Naive thymus-derived CD8-positive, alpha-beta T cell (primary cell): ENCODE data around the gene NAT9. TPM values are rescaled to one million over a fixed set of nuclear protein-coding genes. Genes with fewer than 3 reads are reported as not detected.

Experiments
- ATAC-seq, 2 donors: fragments of 150-1000 bp; cut with Tn5 transposase in 1 of 2; sonication (Bioruptor Pico), chemical (Tn5 transposase) in 1 of 2; 1 replicate in 1 of 2; 2 replicates in 1 of 2; pipeline ENCODE4 v1.10.0; 2021; ENCODE audit warnings: mild to moderate bottlenecking in 2 of 2, moderate library complexity in 2 of 2
- POLR2A ChIA-PET: fragments of 350-600 bp; sonication (Branson Sonifier 250); formaldehyde crosslinking; loops from one replicate; lab custom pipeline; 2021; ENCODE audit warnings: antibody characterized with exemption; lab: Charles Lee
- DNase-seq, 10 donors: peaks; one replicate each; pipeline versions ENCODE4 v3.0.0 to v3.0.0-alpha.2; 2020 to 2022
- H3K27ac Mint-ChIP-seq, 10 donors: one replicate each; pipeline ENCODE4 v1.8.0; 2020 to 2022; ENCODE audit warnings: mild to moderate bottlenecking in 10 of 10, mixed read lengths in 10 of 10, moderate library complexity in 4 of 10, inconsistent platforms in 1 of 10
- H3K27me3 Mint-ChIP-seq, 5 donors: one replicate each; pipeline ENCODE4 v1.8.0; 2021 to 2022; ENCODE audit warnings: mixed read lengths in 5 of 5
- H3K36me3 Mint-ChIP-seq, 3 donors: one replicate each; pipeline ENCODE4 v1.8.0; 2020 to 2022; ENCODE audit warnings: mixed read lengths in 3 of 3, mild to moderate bottlenecking in 2 of 3, inconsistent platforms in 1 of 3
- H3K4me1 Mint-ChIP-seq, 4 donors: one replicate each; pipeline ENCODE4 v1.8.0; 2021 to 2022; ENCODE audit warnings: mixed read lengths in 4 of 4
- H3K4me3 Mint-ChIP-seq, 10 donors: one replicate each; pipeline ENCODE4 v1.8.0; 2020 to 2022; ENCODE audit warnings: mild to moderate bottlenecking in 10 of 10, mixed read lengths in 10 of 10, moderate library complexity in 6 of 10, inconsistent platforms in 1 of 10
- H3K9me3 Mint-ChIP-seq, 9 donors: one replicate each; pipeline ENCODE4 v1.8.0; 2020 to 2022; ENCODE audit warnings: mixed read lengths in 9 of 9, mild to moderate bottlenecking in 3 of 9, inconsistent platforms in 1 of 9, moderate library complexity in 1 of 9
- polyA plus RNA-seq, 3 donors: library from polyadenylated mRNA; unstranded; fragments of 300-500 nt; fragmentation: Illumina TruSeq; gene quantifications; one replicate each; pipeline ENCODE4 v1.2.3, GENCODE V29; 2021
- total RNA-seq, 8 experiments: library from RNA in 2 of 8; stranded (reverse) in 2 of 8; gene quantifications; one replicate each; pipeline ENCODE4 v1.2.3 and lab custom pipeline; 2021 to 2026

Gene NAT9
- total and polyA plus RNA-seq, 5 experiments from 2014 or later = 9.8 to 71.5 (median 28.3) TPM

DNA sequence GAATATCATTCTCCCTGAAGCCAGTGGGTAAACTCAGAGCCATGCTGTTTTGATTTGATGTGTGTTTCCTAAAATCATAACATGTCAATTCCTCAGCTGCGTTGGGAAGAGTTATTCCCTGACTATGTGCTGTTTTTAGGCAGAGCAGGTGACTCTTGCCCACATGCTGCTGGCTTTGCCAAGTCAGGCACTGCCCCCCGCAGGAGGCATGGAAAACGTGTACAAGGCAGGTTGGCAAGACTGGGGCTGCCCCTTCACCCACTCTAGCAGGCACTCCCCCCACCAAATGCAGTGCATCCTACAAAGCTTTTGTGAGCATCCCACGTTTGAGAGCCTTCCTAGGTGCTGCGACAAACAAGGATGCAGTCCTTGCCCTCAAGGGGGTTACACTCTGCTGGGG is 38.3 kb upstream of the NAT9 start:
- Mint-ChIP-seq H3K4me1 (peaks cover 0 to 8% (median 3%) of the 10 kb centered on the region in 4 donors), H3K36me3 (peaks cover 0 to 71% (median 8%) of the 10 kb centered on the region in 3 donors), H3K4me3 (no peak overlapping the region), H3K27ac (peak overlapping the region in 1 of 10 donors; percentile 8), H3K27me3 (no peaks in the 10 kb centered on the region), H3K9me3 (no peaks in the 10 kb centered on the region)
- POLR2A ChIA-PET = interaction anchor here (1.1 kb wide), 1 partner anchor 157 kb away, joined by 3 read pairs; no protein-coding TSS in a partner anchor
- ATAC-seq (no peak), DNase-seq (no peak)

DNA sequence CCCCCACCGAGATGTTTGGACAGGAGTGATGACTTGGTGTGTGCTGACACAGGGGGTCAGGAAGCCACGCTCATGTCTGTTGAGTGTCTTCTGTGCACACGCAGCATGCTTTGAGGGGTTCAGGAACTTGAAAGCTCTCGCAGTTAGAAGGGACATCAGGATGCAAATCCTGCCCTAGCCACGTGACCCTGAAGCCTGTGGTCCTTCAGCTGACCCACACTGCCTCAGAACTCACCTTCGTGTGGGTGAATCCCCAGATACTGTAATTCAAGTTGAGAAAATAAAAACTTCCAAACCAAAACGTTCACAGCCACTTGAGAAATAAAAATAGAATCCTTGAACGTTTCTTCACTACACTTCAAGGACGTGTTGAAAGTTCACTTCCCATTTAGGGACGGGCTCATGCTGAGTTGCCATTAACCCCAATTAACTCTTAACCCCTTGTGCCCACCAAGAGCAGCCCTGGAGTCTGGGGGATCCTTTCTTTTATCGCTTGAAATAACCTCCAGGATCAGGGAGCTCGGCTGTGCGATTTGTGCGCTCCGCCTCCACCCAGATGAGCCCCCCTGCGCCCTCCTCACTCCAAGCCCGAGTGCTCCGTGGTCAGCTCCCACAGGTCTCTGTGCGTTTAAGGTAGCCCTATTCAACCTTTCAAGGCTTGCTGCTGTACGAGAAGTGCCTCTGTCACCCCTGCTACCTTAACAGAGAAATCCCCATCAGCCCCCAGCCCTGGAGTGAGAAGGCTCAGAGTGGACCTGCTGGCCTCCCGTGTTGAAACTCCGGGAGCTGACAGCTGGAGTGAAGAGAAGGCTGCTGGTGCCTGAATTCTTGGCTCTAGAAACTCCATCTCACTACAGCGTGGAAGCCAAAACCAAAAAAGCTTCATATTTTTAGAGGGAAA is 36.2 kb upstream of the NAT9 start:
- Mint-ChIP-seq H3K27me3 (no peaks in the 10 kb centered on the region), H3K27ac (no peak overlapping the region), H3K36me3 (peaks cover 0 to 58% (median 4%) of the 10 kb centered on the region in 3 donors), H3K4me3 (no peak overlapping the region), H3K4me1 (peaks cover 0 to 10% (median 3%) of the 10 kb centered on the region in 4 donors), H3K9me3 (no peaks in the 10 kb centered on the region)
- no peak for DNase-seq
- ATAC-seq = no peak
- POLR2A ChIA-PET = no interaction called here

DNA sequence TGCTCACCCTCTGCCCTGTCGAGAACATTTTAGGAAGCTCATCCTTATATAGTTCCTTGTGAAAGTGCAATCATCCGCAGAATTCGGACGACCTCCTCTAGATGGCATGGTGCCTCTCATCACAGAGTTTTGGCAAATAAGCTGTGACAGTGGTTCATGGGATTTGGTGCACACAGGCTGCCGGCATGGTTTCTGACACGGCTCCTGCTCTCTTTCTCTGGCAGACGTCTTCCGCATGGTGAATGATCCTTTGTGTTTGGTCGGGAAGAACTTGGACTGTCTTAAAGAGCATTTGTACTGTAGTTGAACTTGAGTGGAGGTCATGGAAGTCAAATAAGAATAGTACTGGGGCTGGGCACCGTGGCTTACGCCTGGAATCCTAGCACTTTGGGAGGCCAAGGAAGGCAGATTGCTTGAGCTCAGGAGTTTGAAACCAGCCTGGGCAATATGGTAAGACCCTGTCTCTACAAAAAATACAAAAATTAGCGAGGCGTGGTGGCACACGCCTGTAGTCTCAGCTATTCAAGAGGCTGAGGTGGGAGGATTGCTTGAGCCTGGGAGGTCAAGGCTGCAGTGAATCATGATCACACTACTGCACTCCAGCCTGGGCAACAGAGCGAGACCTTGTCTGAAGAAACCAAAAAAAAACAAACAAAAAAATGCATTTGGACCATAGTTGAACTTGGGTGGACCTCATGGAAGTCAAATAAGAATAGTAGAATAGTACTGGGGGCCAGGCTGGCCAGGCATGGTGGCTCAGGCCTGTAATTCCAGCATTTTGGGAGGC is 34.7 kb upstream of the NAT9 start:
- Mint-ChIP-seq H3K27me3 (no peaks in the 10 kb centered on the region), H3K9me3 (no peaks in the 10 kb centered on the region), H3K27ac (no peak overlapping the region), H3K36me3 (peaks cover 0 to 49% (median 4%) of the 10 kb centered on the region in 3 donors), H3K4me1 (peaks cover 0 to 10% (median 2%) of the 10 kb centered on the region in 4 donors), H3K4me3 (no peak overlapping the region)
- DNase-seq (no peak), ATAC-seq (no peak)
- POLR2A ChIA-PET = no interaction called here

DNA sequence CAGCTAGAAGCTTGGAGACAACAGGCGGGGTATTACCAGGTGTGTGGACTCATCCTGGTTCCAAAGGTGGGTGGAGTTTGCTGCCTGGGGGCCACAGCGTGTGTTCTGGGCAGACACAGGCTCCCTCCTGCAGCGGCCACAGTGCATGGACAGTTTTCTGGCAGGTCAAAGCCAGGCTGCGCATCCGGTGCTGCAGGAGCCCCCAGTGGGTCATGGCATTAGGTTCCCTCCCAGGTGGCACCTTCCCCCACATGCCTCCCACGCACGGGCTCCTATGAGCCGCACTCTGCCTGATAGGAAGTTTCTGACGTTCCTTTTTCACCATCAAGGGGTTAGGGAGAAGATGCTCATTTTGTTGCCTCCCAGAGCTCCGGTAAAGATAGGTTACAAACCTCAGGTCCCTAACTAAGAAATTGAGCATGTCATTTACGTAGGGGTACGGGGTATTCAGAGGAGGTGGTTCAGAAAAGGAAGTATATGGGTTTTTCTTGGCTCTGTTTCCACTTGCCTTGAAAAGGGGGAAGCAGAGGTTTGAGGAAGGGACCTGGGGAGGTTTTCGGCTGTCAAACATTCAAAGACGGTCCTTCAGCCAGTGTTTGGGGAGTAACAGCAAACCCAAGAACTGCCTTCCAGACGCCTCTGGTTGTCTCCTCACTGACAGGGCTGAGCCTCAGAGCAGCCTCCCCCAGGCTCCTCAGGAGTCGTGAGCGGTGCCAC is 32.7 kb upstream of the NAT9 start:
- Mint-ChIP-seq H3K36me3 (peaks cover 3 to 53% (median 4%) of the 10 kb centered on the region in 3 donors), H3K4me1 (peaks cover 0 to 3% (median under 1%) of the 10 kb centered on the region in 4 donors), H3K4me3 (no peak overlapping the region), H3K27ac (no peak overlapping the region), H3K27me3 (no peaks in the 10 kb centered on the region), H3K9me3 (no peaks in the 10 kb centered on the region)
- POLR2A ChIA-PET = no interaction called here
- DNase-seq (no peak), ATAC-seq (no peak)

DNA sequence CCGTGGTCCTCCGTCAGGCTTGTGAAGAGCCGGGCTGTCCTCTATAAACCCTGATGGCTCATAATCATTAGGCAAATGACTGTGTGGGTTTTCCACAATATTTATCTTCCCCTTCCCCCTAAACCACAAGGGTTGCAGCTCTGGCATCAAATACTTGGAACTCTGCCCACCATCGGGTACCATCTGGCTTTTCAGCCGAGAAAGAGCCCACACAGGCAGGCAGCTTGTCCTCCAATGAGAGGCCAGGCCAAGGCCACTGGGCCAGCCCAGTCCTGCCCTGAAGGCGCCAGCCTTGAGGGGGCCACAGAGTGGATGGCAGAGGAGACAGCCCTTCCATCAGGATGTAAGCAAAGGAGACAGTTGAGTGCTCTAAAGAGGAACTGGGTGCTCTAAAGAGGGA is 31.8 kb upstream of the NAT9 start:
- POLR2A ChIA-PET = no interaction called here
- no peaks in the 10 kb centered on the region for H3K9me3 Mint-ChIP-seq

DNA sequence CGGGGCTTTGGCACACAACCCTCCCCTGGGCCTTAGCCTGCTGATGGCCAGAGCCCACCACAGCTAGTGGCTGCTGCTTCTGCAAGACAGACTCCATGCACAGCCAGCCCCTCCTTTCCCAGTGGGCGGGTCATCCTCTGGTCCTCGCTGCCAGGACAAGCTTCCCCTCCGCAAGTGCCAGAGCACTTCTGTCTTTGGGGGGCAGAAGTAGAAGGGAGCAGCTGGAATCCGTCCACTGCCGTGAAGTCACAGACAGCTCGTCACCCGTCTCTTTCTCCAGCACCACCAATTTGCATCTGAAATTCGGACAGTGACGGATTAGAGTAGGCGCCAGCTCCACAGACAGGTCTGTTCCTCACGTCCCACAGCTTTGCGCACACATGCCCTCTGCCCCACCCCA is 31.3 kb upstream of the NAT9 start:
- Mint-ChIP-seq H3K27ac (peak overlapping the region in 1 of 10 donors; percentile 52), H3K9me3 (no peaks in the 10 kb centered on the region), H3K27me3 (no peaks in the 10 kb centered on the region), H3K4me3 (no peak overlapping the region), H3K4me1 (peaks cover 0 to 3% (median under 1%) of the 10 kb centered on the region in 4 donors), H3K36me3 (peaks cover 4 to 50% (median 4%) of the 10 kb centered on the region in 3 donors)
- ATAC-seq = no peak
- POLR2A ChIA-PET = no interaction called here
- DNase-seq = no peak

More for the DNA sequence above, 31.8 kb upstream of the NAT9 start:
- no peak overlapping the region for H3K4me3 Mint-ChIP-seq
- H3K4me1 Mint-ChIP-seq = peaks cover 0 to 3% (median under 1%) of the 10 kb centered on the region in 4 donors
- no peak for ATAC-seq
- H3K27ac Mint-ChIP-seq = no peak overlapping the region
- H3K27me3 Mint-ChIP-seq = no peaks in the 10 kb centered on the region
- H3K36me3 Mint-ChIP-seq = peaks cover 4 to 51% (median 4%) of the 10 kb centered on the region in 3 donors
- DNase-seq = no peak

DNA sequence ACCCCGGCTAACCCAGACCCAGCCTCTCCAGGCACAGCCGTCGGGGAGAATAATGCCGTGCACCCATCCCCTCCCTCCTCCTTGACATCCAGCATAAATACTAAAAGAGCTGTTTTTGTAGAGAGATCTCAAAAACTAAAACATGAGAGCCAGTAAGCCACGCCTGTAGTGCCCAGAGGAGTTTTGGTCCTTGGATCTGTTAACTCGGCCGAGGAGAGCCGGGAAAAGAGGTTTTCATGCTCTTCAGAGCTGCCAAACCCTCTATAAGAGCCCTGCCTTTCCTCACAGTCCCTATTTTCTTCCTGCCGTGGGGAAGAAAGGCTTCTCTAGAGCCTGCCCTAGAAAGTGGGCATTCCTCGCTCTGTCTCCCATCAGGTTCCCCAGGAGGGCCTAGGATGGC is 30.2 kb upstream of the NAT9 start:
- Mint-ChIP-seq H3K27me3 (no peaks in the 10 kb centered on the region), H3K4me3 (no peak overlapping the region), H3K4me1 (peaks cover 0 to 3% (median under 1%) of the 10 kb centered on the region in 4 donors), H3K27ac (no peak overlapping the region), H3K36me3 (peaks cover 4 to 57% (median 4%) of the 10 kb centered on the region in 3 donors), H3K9me3 (no peaks in the 10 kb centered on the region)
- DNase-seq (no peak), ATAC-seq (no peak)
- POLR2A ChIA-PET = interaction anchor here (1.2 kb wide), 1 partner anchor 13 kb away, joined by 3 read pairs; no protein-coding TSS in a partner anchor

DNA sequence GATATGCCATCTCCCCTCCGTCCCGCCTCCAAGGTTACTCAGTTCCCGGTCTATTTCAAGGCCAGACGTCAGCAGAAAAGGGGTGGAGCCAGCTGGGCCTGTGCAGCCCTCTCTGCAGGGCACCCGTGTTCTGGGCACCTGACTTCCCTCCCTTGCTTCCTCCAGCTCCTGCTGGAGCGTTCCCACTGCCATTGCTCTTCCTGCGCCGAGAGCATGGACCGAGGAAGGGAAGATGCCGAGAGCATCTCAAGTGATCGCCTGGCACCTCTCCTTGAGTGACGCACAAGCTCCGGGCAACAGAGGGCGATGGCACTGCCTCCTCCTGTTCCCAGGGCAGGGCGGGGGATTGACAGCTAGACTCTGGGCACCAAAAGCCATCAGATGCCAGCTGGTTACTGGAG is 29.4 kb upstream of the NAT9 start:
- ATAC-seq = no peak

DNA sequence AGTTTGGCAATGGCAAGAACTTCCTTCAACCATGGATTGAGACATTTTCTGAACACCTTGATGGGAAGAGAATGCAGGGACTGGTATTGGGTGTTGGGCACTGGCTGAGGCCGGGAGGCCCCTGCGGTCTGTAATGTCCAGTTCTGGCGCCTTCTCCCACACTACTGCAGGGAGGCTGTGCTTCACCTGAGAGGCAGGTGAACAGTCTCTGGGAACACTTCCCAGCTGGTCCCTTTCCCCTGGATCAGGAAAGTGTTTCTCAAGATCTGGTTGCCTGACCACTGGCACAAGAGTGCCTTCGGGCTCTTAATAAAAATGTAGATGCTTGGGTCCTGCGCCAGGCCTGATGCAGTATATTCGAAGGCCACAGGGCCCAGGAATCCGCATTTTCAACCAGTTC is 28.5 kb upstream of the NAT9 start:
- POLR2A ChIA-PET = no interaction called here
- DNase-seq (no peak), ATAC-seq (no peak)
- H3K4me3 Mint-ChIP-seq = no peak overlapping the region
- H3K27ac Mint-ChIP-seq = no peak overlapping the region
- no peaks in the 10 kb centered on the region for H3K27me3 Mint-ChIP-seq
- no peaks in the 10 kb centered on the region for H3K9me3 Mint-ChIP-seq
- peaks cover 0 to 1% (median under 1%) of the 10 kb centered on the region in 4 donors for H3K4me1 Mint-ChIP-seq
- peaks cover 4 to 54% (median 13%) of the 10 kb centered on the region in 3 donors for H3K36me3 Mint-ChIP-seq

More for the DNA sequence above, 29.4 kb upstream of the NAT9 start:
- DNase-seq = no peak
- Mint-ChIP-seq H3K4me1 (peaks cover 0 to 3% (median under 1%) of the 10 kb centered on the region in 4 donors), H3K36me3 (peaks cover 4 to 54% (median 6%) of the 10 kb centered on the region in 3 donors), H3K27ac (no peak overlapping the region), H3K9me3 (no peaks in the 10 kb centered on the region), H3K27me3 (no peaks in the 10 kb centered on the region), H3K4me3 (no peak overlapping the region)
- POLR2A ChIA-PET = interaction anchor here (0.6 to 1.2 kb wide), 2 partner anchors 13 to 27 kb away, joined by 3 to 5 read pairs; no protein-coding TSS in a partner anchor

DNA sequence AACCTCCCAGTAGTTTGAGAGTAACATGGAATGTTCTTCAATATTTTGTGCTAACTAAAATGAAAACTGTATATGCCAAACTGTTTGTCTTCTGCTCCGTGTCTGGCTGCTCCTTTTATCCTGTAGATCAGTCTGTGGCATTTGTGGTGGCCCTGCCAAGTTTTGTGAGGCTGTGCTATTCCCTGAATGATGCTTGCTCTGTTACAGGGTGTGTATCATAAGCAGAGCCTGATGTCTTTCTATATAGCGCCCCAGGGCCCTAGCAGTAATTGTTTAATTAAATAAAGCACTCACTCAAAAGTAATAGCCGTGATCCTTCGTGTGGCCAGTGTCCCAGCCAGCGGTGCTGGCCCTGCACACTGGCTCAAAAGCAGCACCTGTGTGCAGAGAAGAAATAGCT is 27.8 kb upstream of the NAT9 start:
- no peak for DNase-seq
- Mint-ChIP-seq H3K36me3 (peaks cover 4 to 59% (median 14%) of the 10 kb centered on the region in 3 donors), H3K9me3 (no peaks in the 10 kb centered on the region), H3K27me3 (no peaks in the 10 kb centered on the region), H3K4me1 (peaks cover 0 to 2% (median under 1%) of the 10 kb centered on the region in 4 donors), H3K27ac (no peak overlapping the region), H3K4me3 (no peak overlapping the region)
- no peak for ATAC-seq
- POLR2A ChIA-PET = no interaction called here

DNA sequence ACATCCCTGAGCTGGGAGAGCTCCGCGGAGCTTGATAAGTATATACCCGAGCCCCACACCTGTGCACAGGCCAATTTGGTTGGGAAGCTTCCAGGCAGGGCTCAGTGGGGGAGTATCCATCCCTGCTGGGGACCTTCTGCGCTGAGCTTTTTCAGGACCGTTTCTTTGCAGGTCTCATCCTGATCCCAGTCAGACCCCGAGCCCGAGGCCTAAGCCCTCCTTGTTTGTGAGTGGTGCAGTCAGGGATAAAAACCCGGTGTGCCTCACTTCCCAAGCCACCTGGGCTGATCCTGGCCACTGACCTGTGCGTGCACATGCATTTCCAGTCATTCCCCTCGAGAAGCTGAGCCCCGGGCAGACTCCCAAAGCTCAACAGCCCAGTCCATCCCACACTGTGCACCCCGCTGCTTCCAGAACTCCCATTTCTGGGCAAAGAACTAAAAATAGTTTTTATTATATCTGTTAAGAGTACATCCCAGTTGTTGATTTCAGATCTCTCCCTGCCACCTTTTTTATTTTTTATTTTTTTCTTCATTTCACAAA is 27.3 kb upstream of the NAT9 start:
- Mint-ChIP-seq H3K27me3 (no peaks in the 10 kb centered on the region), H3K4me1 (peaks cover 0 to 2% (median 0%) of the 10 kb centered on the region in 4 donors), H3K9me3 (no peaks in the 10 kb centered on the region), H3K36me3 (peaks cover 4 to 63% (median 15%) of the 10 kb centered on the region in 3 donors), H3K4me3 (no peak overlapping the region), H3K27ac (no peak overlapping the region)
- ATAC-seq (no peak), DNase-seq (no peak)
- POLR2A ChIA-PET = no interaction called here

DNA sequence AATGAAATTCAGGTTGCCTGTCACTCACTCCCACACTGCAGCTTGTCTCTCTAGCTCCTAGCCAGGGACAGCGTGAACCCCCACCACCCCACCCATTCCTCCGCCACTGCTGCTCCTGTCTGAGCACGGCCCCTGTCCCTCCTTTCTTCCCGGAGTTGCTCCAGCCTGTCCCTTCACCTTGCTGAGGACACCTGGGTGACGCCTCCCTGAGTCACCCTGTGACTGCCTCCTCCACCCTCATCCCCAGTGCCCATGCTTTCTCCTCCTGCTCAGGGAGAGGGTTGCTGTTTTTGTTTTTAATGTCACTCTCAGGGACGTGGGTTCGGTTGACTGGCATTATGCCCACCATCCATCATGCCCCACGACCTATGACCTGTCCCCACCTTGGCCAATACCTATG is 25.8 kb upstream of the NAT9 start:
- Mint-ChIP-seq H3K4me1 (peaks cover 2 to 5% (median 3%) of the 10 kb centered on the region in 4 donors), H3K27ac (no peak overlapping the region), H3K4me3 (no peak overlapping the region), H3K27me3 (no peaks in the 10 kb centered on the region), H3K9me3 (no peaks in the 10 kb centered on the region), H3K36me3 (peaks cover 4 to 69% (median 19%) of the 10 kb centered on the region in 3 donors)
- POLR2A ChIA-PET = no interaction called here
- ATAC-seq = no peak
- no peak for DNase-seq
